WI38 (cell line): ENCODE results near the gene CLEC6A.
"Not testable (repeated sequence)": the region's sequence is repeated elsewhere in the genome, so short reads cannot be mapped to it uniquely, and the experiment has no call there.

Experiments
- H3K4me3 ChIP-seq: 2 replicates; pipeline ENCODE4 v1.5.1; 2011; ENCODE audit warnings: low read depth, mild to moderate bottlenecking, control low read depth, low read length
- TF ChIP-seq, protein P1 (sequence below): IDR thresholded peaks from 2 replicates; pipeline ENCODE4 v1.5.1; 2012; ENCODE audit warnings: low read depth, mild to moderate bottlenecking, control low read depth, low read length

CLEC6A gene

DNA sequence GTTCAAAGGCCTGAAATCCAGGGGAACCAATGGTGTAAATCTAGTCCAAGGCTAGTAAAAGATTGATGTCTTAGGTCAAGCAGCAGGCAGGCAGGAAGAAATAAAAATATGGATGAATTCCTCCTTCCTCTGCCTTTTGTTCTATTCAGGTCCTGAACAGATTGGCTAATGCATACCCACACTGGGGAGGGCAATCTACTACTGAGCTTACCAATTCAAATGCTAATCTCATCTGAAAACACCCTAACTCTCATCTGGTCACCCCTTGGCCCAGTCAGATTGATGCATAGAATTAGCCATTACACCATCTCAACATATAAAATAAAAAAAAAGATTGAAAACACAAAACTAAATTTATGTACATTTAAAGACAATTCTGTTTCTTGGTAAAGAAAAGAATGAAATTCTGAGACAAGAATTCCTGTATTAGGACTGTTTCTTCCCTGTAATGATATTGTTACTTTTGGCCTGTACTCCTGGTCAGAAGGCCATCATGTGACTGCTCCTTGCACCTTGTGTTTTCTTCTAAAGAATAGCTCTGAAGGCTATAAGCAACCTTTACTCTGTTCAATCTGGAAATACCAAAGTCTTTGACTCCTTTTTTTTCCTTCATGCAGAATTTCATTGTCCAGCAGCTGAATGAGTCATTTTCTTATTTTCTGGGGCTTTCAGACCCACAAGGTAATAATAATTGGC, 19.9 kb downstream of the CLEC6A start:
- TF ChIP-seq, protein P1, sequence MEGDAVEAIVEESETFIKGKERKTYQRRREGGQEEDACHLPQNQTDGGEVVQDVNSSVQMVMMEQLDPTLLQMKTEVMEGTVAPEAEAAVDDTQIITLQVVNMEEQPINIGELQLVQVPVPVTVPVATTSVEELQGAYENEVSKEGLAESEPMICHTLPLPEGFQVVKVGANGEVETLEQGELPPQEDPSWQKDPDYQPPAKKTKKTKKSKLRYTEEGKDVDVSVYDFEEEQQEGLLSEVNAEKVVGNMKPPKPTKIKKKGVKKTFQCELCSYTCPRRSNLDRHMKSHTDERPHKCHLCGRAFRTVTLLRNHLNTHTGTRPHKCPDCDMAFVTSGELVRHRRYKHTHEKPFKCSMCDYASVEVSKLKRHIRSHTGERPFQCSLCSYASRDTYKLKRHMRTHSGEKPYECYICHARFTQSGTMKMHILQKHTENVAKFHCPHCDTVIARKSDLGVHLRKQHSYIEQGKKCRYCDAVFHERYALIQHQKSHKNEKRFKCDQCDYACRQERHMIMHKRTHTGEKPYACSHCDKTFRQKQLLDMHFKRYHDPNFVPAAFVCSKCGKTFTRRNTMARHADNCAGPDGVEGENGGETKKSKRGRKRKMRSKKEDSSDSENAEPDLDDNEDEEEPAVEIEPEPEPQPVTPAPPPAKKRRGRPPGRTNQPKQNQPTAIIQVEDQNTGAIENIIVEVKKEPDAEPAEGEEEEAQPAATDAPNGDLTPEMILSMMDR, result no peak
- no peak overlapping the region for H3K4me3 ChIP-seq

DNA sequence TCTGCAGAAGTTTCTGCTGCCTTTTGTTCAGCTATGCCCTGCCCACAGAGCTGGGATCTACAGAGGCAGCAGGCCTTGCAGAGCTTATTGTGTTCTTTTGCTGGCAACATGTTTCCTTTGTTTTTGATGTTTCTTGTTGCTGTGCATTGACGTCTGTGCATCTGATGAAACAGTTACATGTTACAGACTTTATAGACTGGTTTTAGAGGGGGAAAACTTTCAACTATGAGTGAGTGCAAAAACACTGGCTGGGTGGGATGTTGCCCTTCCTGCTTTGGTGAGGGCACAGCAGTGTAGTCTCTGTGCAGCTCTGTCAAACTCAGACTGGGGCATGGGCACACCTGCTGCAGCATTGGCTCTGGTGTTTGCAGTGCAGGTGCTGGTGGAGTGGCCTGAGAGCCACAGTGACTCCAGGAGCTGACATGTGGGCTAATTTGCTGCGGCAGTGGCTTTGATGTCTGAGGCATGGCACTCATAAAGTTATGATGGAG, 26.9 kb downstream of the CLEC6A start:
- TF ChIP-seq, protein P1, result no peak
- no peak overlapping the region for H3K4me3 ChIP-seq

DNA sequence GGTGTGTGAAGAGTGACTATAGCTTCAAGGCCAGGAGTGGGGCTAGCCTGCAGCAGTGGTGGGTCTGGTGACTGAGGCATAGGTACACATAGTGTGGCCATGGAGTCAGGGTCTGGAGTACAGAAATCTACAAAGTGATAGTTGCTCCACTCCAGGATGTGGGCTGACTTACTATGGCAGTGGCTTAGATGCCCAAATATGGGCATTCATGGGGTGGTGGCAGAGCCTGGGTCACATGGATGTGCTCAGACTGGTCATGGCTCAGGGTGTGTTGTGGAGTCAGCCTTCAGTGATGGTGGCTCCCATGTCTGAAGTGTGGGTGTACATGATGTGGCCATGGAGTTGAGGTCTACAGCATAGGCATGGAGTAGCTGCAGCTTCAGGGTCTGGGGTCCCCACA, 27.3 kb downstream of the CLEC6A start:
- TF ChIP-seq, protein P1, result no peak

DNA sequence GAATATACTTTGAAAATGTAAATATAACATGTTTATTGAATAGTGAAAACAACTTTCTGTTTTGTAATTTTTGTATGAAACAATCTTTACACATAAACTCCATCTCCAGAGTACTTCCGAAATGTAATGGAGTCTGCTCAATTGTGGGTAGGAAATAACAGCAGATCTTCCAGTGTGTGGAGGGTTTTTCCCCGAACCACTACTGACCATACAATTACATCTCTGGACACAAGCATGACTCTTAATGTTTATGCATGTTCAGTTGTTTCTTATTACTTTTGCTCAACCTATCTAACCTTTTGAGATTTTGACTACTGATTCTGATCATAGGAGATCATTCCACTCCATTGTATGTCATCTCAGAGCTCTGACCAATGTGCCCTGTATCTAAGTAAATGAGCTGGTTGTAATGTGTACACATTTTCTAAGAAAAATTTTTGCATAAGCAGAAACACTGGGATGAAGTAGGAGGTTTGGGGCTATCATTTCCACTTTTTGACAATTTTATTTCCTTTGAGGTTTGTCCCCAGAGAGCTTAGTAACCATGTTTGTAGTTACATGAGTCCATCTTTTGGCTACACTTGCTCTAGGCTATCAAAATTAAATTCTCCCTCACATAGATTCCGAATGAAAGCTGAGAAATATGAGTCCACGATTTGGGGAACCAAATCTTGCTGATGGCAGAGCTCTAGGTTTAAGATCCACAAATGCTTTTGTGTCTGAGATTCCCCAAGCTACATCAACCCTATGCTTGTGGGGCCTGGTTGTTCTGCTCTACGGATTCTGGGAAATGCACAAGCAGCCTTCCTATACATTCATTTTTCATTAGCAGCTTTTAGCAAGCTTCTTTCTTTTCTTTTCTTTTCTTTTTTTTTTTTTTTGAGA, 36.1 kb downstream of the CLEC6A start:
- TF ChIP-seq, protein P1, result no peak
- no peak overlapping the region for H3K4me3 ChIP-seq

More for the DNA sequence above, 27.3 kb downstream of the CLEC6A start:
- H3K4me3 ChIP-seq, result no peak overlapping the region

DNA sequence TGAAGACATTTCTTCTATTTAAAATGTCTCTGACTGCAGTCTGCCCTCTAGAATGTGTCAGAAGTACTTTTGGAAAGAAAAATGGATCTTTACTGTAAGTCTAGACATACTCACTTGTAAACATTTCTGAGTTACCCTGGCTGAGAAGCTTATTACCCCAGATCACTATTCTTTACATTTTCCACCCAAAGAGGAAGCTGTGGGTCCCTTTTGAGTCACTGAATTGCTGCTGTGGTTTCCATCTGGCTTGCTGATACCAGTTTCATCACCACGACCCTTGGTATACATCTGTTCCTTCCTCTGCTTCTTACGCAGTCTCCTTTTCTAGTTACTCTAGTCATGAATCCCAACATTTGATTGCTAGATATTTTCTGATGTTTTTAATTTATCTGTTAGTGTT, 37.3 kb downstream of the CLEC6A start:
- H3K4me3 ChIP-seq, result no peak overlapping the region
- TF ChIP-seq, protein P1, result no peak

DNA sequence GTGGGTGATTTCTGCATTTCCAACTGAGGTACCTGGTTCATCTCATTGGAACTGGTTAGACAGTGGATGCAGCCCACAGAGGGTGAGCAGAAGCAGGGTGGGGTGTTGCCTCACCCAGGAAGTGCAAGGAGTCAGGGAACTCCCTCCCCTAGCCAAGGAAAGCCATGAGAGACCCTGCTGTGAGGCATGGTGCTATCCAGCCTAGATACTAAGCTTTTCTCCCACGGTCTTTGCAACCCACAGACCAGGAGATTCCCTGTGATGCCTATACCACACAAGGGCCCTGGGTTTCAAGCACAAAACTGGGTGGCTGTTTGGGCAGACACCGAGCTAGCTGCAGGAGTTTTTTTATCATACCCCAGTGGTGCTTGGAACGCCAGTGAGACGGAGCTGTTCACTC, 39.9 kb downstream of the CLEC6A start:
- H3K4me3 ChIP-seq, result not testable (repeated sequence)

DNA sequence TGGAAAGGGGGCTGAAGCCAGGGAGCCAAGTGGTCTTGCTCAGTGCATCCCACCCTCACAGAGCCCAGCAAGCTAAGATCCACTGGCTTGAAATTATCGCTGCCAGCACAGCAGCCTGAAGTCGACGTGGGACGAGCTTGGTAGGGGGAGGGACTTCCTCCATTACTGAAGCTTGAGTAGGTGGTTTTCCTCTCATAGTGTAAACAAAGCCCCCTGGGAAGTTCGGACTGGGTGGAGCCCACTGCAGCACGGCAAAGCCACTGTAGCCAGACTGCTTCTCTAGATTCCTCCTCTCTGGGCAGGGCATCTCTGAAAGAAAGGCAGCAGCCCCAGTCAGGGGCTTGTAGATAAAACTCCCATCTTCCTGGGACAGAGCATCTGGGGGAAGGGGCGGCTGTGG, 40.3 kb downstream of the CLEC6A start:
- not testable (repeated sequence) for H3K4me3 ChIP-seq

DNA sequence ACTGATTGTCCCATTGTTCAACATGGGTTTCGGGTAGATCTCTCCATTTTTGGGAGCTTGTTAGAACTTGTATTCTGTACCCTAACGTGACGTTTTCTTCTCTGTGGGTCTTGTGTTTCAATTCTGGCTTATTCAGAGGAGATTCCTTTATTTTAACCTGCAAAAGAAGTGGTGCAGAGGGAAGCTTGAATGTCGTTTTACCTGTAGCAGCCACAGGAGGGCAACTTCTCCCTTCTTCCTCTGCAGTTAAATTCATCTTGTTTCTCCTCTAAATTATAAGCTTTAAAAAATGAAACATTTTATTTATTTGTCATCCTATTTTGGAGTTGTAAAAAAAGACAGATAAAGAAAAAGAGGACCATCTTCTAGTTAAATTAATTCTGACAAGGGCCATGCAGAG, 43.9 kb downstream of the CLEC6A start:
- H3K4me3 ChIP-seq, result no peak overlapping the region
- TF ChIP-seq, protein P1, result no peak
